ENCODE data around the gene PLA2G1B.
A peak's percentile ranks its signal among the peaks of the same experiment; 100 is the strongest.

The PLA2G1B gene

GRCh38 chr12:120327593-120327992 is at the start of gene PLA2G1B:
PLA2G1B (minus strand) TSS chr12:120327779; CDS start chr12:120327753, 26 bp downstream.
- DNase-seq = no peak

GRCh38 chr12:120376934-120377572 is 49.5 kb upstream of the PLA2G1B start:
- DNase-seq = no peak

GRCh38 chr12:120376416-120376815 is 48.8 kb upstream of the PLA2G1B start:
- no peak for DNase-seq

GRCh38 chr12:120376009-120376408 is 48.4 kb upstream of the PLA2G1B start:
- no peak for DNase-seq

GRCh38 chr12:120373683-120374082 is 46.1 kb upstream of the PLA2G1B start:
- DNase-seq = no peak

- DNase-seq = no peak
These were observed 43.0 kb upstream of the PLA2G1B start for GRCh38 chr12:120370343-120371243.

- no peak for DNase-seq
These were observed 42.2 kb upstream of the PLA2G1B start for GRCh38 chr12:120369603-120370342.

- DNase-seq = no peak
These were observed 41.4 kb upstream of the PLA2G1B start, which contains the start of gene MSI1 for GRCh38 chr12:120368789-120369602. MSI1 (minus strand) TSS chr12:120369164; CDS start chr12:120369091, 73 bp downstream.

- DNase-seq = no peak
These were observed 40.6 kb upstream of the PLA2G1B start for GRCh38 chr12:120367924-120368788.

GRCh38 chr12:120367233-120367923 is 39.8 kb upstream of the PLA2G1B start:
- peak in 1 of 2 experiments; percentile 14 for DNase-seq

GRCh38 chr12:120366845-120367232 is 39.3 kb upstream of the PLA2G1B start:
- DNase-seq = no peak

- DNase-seq = no peak
These were observed 38.7 kb upstream of the PLA2G1B start for GRCh38 chr12:120366341-120366705.

- DNase-seq = no peak
These were observed 38.2 kb upstream of the PLA2G1B start for GRCh38 chr12:120365675-120366340.

GRCh38 chr12:120364487-120364886 is 36.9 kb upstream of the PLA2G1B start:
- DNase-seq = no peak

- no peak for DNase-seq
These were observed 35.8 kb upstream of the PLA2G1B start for GRCh38 chr12:120363274-120363855.

GRCh38 chr12:120362516-120363273 is 35.1 kb upstream of the PLA2G1B start:
- DNase-seq = no peak

GRCh38 chr12:120361506-120362208 is 34.1 kb upstream of the PLA2G1B start:
- no peak for DNase-seq

GRCh38 chr12:120359128-120359527 is 31.5 kb upstream of the PLA2G1B start:
- no peak for DNase-seq
